ENCODE results near the gene OVCH1. TPM values are rescaled to one million over a fixed set of nuclear protein-coding genes. Genes with fewer than 3 reads are reported as not detected.

Gene OVCH1
- 1 to 10 TPM in 1 of 4 donors, under 1 TPM in 1, not detected in 2; 0.35 to 1.0 TPM for total RNA-seq

- H3K9me3 ChIP-seq = no peaks in the 10 kb centered on the region
- no peak for DNase-seq
- TF ChIP-seq CTCF (IDR thresholded peaks at IDR 0.05) = no peak
- no peak for TF ChIP-seq POLR2A (IDR thresholded peaks at IDR 0.05)
- H3K4me3 ChIP-seq = no peak within 1 kb of the TSS
- no peaks in the 10 kb centered on the region for H3K27me3 ChIP-seq
- H3K27ac ChIP-seq = no peak within 1 kb of the TSS
- intact Hi-C loops (cut with DNase I; ENCODE audit: low total_unique reads) = no loop called here
- no peaks in the 10 kb centered on the region for H3K36me3 ChIP-seq
- no peaks in the 10 kb centered on the region for H3K4me1 ChIP-seq
These were observed at the start of gene OVCH1 for GRCh38 chr12:29497588-29497987. OVCH1 (minus strand) TSS chr12:29497686; CDS start chr12:29497686, 0 bp downstream.

DNA sequence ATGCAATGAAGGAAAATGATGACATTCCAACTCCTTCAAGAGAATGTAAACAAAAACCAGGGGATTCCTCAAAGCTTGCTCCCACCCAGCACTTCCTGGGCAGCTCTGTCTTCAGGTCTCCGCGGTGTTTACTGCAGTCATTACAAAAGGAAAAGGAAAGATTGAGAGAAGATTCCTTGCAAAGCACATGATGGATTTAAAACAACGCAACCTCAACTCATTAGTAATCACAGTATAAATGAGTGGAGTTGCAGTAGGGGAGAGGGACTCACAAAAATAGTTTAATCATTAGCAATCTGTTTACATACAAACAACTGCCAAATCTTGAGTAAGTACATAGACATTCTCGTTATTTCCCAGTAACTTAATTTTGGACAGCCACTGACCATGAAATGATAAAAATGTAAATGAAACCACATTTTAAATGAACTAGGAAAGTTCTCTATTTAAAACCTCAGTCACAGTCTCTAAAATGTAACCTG, 49.7 kb upstream of the OVCH1 start:
- intact Hi-C loops (cut with DNase I; ENCODE audit: low total_unique reads) = no loop called here
- H3K9me3 ChIP-seq = no peaks in the 10 kb centered on the region
- TF ChIP-seq CTCF (IDR thresholded peaks at IDR 0.05) (no peak), POLR2A (IDR thresholded peaks at IDR 0.05) (no peak)
- no peak overlapping the region for H3K4me3 ChIP-seq
- H3K4me1 ChIP-seq = no peaks in the 10 kb centered on the region
- no peaks in the 10 kb centered on the region for H3K36me3 ChIP-seq
- no peak for DNase-seq
- H3K27me3 ChIP-seq = no peaks in the 10 kb centered on the region
- peak overlapping the region; percentile 38 to 43 for H3K27ac ChIP-seq

DNA sequence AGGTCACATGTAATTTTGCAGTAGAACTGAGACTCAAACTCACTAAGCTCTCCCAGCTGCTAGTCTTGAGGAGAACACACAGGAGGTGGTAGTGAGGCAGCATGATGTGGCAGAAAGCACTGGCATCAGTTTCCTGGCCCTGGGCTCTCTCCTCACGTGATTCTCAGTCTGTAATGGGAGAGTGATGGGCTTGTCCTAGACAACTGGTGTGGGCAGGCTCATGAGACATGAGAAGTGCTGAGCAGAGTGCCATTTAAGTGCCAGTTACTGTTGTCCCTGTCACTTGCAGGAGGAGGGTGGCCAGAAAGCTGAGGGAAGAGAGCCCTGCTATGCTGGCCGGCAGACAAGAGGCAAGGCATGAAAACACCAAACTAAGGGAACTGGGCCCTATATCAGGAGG, 48.5 kb upstream of the OVCH1 start:
- DNase-seq = no peak
- Histone ChIP-seq H3K27me3 (no peaks in the 10 kb centered on the region), H3K27ac (peak overlapping the region; percentile 9 to 38), H3K4me3 (no peak overlapping the region), H3K9me3 (no peaks in the 10 kb centered on the region), H3K36me3 (no peaks in the 10 kb centered on the region), H3K4me1 (no peaks in the 10 kb centered on the region)
- TF ChIP-seq CTCF (IDR thresholded peaks at IDR 0.05) (no peak), POLR2A (IDR thresholded peaks at IDR 0.05) (no peak)
- intact Hi-C loops (cut with DNase I; ENCODE audit: low total_unique reads) = no loop called here

DNA sequence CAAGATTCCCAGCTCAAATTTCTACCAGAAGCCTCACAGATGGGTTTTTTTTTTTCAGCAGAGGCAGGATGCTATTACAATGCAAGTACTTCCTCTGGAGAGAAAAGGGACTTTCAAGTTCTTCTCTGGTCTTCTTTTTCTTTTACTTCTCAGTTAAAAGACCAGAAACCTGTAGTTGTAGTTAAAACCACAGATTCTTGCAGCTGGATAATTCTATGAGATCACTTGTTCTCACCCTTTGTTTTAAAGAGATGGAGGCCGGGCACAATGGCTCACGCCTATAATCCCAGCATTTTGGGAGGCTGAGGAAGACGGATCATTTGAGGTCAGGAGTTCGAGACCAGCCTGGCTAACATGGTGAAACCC, 47.6 kb upstream of the OVCH1 start:
- DNase-seq = no peak
- Histone ChIP-seq H3K4me1 (no peaks in the 10 kb centered on the region), H3K9me3 (no peaks in the 10 kb centered on the region), H3K27me3 (no peaks in the 10 kb centered on the region), H3K36me3 (no peaks in the 10 kb centered on the region), H3K4me3 (no peak overlapping the region), H3K27ac (no peak overlapping the region)
- intact Hi-C loops (cut with DNase I; ENCODE audit: low total_unique reads) = no loop called here
- no peak for TF ChIP-seq POLR2A (IDR thresholded peaks at IDR 0.05)
- no peak for TF ChIP-seq CTCF (IDR thresholded peaks at IDR 0.05)

- H3K4me3 ChIP-seq = no peak overlapping the region
- no peak for DNase-seq
- no peaks in the 10 kb centered on the region for H3K36me3 ChIP-seq
- no peaks in the 10 kb centered on the region for H3K27me3 ChIP-seq
- TF ChIP-seq POLR2A (IDR thresholded peaks at IDR 0.05) (no peak), CTCF (IDR thresholded peaks at IDR 0.05) (no peak)
- no peaks in the 10 kb centered on the region for H3K9me3 ChIP-seq
- H3K4me1 ChIP-seq = no peaks in the 10 kb centered on the region
- intact Hi-C loops (cut with DNase I; ENCODE audit: low total_unique reads) = no loop called here
- H3K27ac ChIP-seq = no peak overlapping the region
These were observed 47.1 kb upstream of the OVCH1 start for GRCh38 chr12:29544428-29545101.
